Mucosa of rectum (tissue), 2 donors: ENCODE results near the gene LGALS16.

Experiments used
- H3K27ac ChIP-seq, 2 donors: one replicate each; pipeline ENCODE4 v1.7.0; 2013; ENCODE audit warnings: inconsistent platforms in 2 of 2, low read depth in 2 of 2, low read length in 2 of 2
- H3K27me3 ChIP-seq, 2 donors: one replicate each; pipeline ENCODE4 v1.7.0; 2013; ENCODE audit warnings: low read length in 2 of 2; ENCODE audit not compliant: control insufficient read depth in 2 of 2, insufficient read depth in 2 of 2
- H3K36me3 ChIP-seq, 2 donors: one replicate each; pipeline ENCODE4 v1.7.0; 2013; ENCODE audit warnings: low read length in 2 of 2; ENCODE audit not compliant: control insufficient read depth in 2 of 2, insufficient read depth in 2 of 2
- H3K4me1 ChIP-seq, 2 donors: one replicate each; pipeline ENCODE4 v1.7.0; 2013; ENCODE audit warnings: low read length in 2 of 2, mild to moderate bottlenecking in 1 of 2; ENCODE audit not compliant: control insufficient read depth in 2 of 2, insufficient read depth in 2 of 2
- H3K4me3 ChIP-seq, 2 donors: one replicate each; pipeline ENCODE4 v1.7.0; 2013; ENCODE audit warnings: low read length in 2 of 2
- H3K9ac ChIP-seq, 2 donors: one replicate each; pipeline ENCODE4 v1.7.0; 2013; ENCODE audit warnings: low read length in 2 of 2, low read depth in 1 of 2, mild to moderate bottlenecking in 1 of 2
- H3K9me3 ChIP-seq, 2 donors: one replicate each; pipeline ENCODE4 v1.7.0; 2013; ENCODE audit warnings: low read length in 2 of 2; ENCODE audit not compliant: control insufficient read depth in 2 of 2
- donor health status: healthy.
- donor health status: Normal muscosa, but diverticular disease.

The LGALS16 gene

DNA sequence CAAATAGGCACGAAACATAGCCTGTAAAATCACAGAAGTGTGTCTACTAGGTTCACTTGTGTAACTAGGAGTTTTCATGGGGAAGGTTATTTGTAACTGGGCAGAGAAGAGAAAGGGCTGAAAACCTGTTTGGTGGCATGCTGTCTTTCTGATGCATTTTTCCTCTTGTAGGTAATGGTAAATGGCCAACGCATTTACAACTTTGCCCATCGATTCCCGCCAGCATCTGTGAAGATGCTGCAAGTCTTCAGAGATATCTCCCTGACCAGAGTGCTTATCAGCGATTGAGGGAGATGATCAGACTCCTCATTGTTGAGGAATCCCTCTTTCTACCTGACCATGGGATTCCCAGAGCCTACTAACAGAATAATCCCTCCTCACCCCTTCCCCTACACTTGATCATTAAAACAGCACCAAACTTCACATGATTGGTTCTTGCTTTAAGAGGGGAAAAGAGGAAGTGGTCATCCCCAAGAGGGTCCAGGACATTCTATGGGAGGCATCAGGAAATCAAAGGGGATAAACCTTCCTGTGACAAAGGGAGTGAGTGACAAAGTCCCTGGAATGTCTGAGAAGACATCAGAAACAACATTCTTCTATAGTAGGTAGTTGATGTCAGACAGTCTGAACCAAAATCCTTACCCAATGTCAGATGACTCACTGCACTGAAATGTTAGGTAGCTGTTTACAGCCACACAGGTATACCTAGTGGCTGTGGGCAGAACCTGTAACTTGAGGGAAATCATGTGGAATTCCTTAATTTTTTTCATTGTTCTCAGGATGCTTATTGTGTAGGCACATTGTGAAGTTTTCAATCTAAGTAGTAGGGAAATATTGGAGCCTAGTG is 53.5 kb downstream of the LGALS16 start:
- Histone ChIP-seq H3K9me3 (no peaks in the 10 kb centered on the region), H3K4me1 (no peaks in the 10 kb centered on the region), H3K4me3 (no peak overlapping the region), H3K27me3 (no peaks in the 10 kb centered on the region), H3K9ac (no peak overlapping the region), H3K36me3 (no peaks in the 10 kb centered on the region), H3K27ac (no peak overlapping the region)
